OCI-LY1 (cell line): Measurements from ENCODE around the gene MEDAG.

Experiments used
- H2AFZ ChIP-seq: fragments of 200-600 bp; sonication (generic), shearing (Covaris generic); 2 replicates; pipeline ENCODE4 v1.6.0; 2014; ENCODE audit warnings: antibody characterized with exemption, mild to moderate bottlenecking, low read length
- H3F3A ChIP-seq: fragments of 200-600 bp; sonication (generic), shearing (Covaris generic); 2 replicates; pipeline ENCODE4 v1.6.0; 2014; ENCODE audit warnings: mild to moderate bottlenecking, antibody characterized with exemption, low read length, moderate library complexity; ENCODE audit not compliant: insufficient read depth
- H3K27ac ChIP-seq: fragments of 200-600 bp; sonication (generic); 2 replicates; pipeline ENCODE4 v1.5.1; 2014; ENCODE audit warnings: low read length, mixed run types, mild to moderate bottlenecking, low read depth; ENCODE audit not compliant: poor library complexity, severe bottlenecking
- H3K27me3 ChIP-seq: fragments of 200-600 bp; sonication (generic); 2 replicates; pipeline ENCODE4 v1.6.0; 2014; ENCODE audit warnings: antibody characterized with exemption, mild to moderate bottlenecking, low read length, moderate library complexity; ENCODE audit not compliant: insufficient read depth
- H3K36me3 ChIP-seq: fragments of 200-600 bp; sonication (generic); 2 replicates; pipeline ENCODE4 v1.6.1; 2014; ENCODE audit warnings: mild to moderate bottlenecking, antibody characterized with exemption, low read length, moderate library complexity, mixed read lengths; ENCODE audit not compliant: insufficient read depth
- H3K4me1 ChIP-seq: fragments of 200-600 bp; sonication (generic); 2 replicates; pipeline ENCODE4 v1.5.1; 2014; ENCODE audit warnings: mild to moderate bottlenecking, low read length, moderate library complexity; ENCODE audit not compliant: insufficient read depth, severe bottlenecking
- H3K4me2 ChIP-seq: fragments of 200-600 bp; sonication (generic), shearing (Covaris generic); 2 replicates; pipeline ENCODE4 v1.6.1; 2014; ENCODE audit warnings: low read length
- H3K4me3 ChIP-seq: fragments of 200-600 bp; sonication (generic); 2 replicates; pipeline ENCODE4 v1.5.1; 2014; ENCODE audit warnings: low read length, low read depth, mild to moderate bottlenecking, mixed read lengths; ENCODE audit not compliant: poor library complexity, severe bottlenecking
- H3K79me2 ChIP-seq: fragments of 200-600 bp; shearing (Covaris generic); 2 replicates; pipeline ENCODE4 v1.6.1; 2016; ENCODE audit warnings: mixed run types, low read length, mixed read lengths; ENCODE audit not compliant: insufficient read depth
- H3K9ac ChIP-seq: fragments of 200-600 bp; sonication (generic), shearing (Covaris generic); 2 replicates; pipeline ENCODE4 v1.6.1; 2014; ENCODE audit warnings: mild to moderate bottlenecking, low read length, mixed read lengths
- H3K9me2 ChIP-seq: fragments of 200-600 bp; sonication (generic), shearing (Covaris generic); 2 replicates; pipeline ENCODE4 v1.6.1; 2014; ENCODE audit warnings: low read depth, mild to moderate bottlenecking, low read length, mixed read lengths
- H3K9me3 ChIP-seq: fragments of 200-600 bp; shearing (Covaris generic); 2 replicates; pipeline ENCODE4 v1.6.1; 2014; ENCODE audit warnings: low read length, mixed read lengths
- H4K20me1 ChIP-seq: fragments of 200-600 bp; sonication (generic), shearing (Covaris generic); 2 replicates; pipeline ENCODE4 v1.6.0; 2016; ENCODE audit warnings: mild to moderate bottlenecking, low read length; ENCODE audit not compliant: insufficient read depth
- EZH2 ChIP-seq: fragments of 200-600 bp; sonication (generic), shearing (Covaris generic); IDR thresholded peaks from 2 replicates; pipeline ENCODE4 v1.8.0; 2017; ENCODE audit warnings: borderline replicate concordance, mixed run types, mild to moderate bottlenecking, antibody characterized with exemption, low read length, moderate library complexity, mixed read lengths
- TF ChIP-seq, protein P1 (sequence below): fragments of 200-600 bp; sonication (generic), shearing (Covaris generic); IDR thresholded peaks from 2 replicates; pipeline ENCODE4 v1.5.1; 2017; ENCODE audit warnings: mild to moderate bottlenecking, antibody characterized with exemption, low read length, moderate library complexity, mixed read lengths

MEDAG gene

DNA sequence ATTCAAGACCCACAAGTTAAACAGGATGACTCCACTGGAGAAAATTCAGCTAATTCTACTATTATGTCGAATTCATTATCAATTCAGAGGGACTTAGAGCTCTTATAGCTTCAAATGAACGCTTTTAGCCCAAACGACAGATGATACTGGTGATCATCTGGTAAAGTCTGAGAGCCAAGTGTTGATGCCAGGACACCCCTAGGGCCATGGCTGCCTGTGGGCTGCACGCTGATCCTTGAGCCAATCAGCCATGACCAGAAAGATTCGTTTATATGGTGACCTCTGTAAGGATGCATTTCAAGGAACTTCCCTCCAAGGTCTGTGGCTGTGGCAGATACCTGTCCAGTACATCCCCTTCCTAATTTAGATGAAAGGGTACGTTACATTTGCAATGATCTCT lies 10.9 kb downstream of the MEDAG start:
- no peak overlapping the region for H3K4me3 ChIP-seq
- H2AFZ ChIP-seq = no peak overlapping the region
- no peaks in the 10 kb centered on the region for H3K27me3 ChIP-seq
- H3F3A ChIP-seq = no peaks in the 10 kb centered on the region
- no peaks in the 10 kb centered on the region for H3K4me1 ChIP-seq
- H4K20me1 ChIP-seq = no peaks in the 10 kb centered on the region
- no peaks in the 10 kb centered on the region for H3K79me2 ChIP-seq
- no peak overlapping the region for H3K4me2 ChIP-seq
- H3K9ac ChIP-seq = no peak overlapping the region
- H3K36me3 ChIP-seq = no peaks in the 10 kb centered on the region
- no peaks in the 10 kb centered on the region for H3K9me3 ChIP-seq
- TF ChIP-seq, protein P1, sequence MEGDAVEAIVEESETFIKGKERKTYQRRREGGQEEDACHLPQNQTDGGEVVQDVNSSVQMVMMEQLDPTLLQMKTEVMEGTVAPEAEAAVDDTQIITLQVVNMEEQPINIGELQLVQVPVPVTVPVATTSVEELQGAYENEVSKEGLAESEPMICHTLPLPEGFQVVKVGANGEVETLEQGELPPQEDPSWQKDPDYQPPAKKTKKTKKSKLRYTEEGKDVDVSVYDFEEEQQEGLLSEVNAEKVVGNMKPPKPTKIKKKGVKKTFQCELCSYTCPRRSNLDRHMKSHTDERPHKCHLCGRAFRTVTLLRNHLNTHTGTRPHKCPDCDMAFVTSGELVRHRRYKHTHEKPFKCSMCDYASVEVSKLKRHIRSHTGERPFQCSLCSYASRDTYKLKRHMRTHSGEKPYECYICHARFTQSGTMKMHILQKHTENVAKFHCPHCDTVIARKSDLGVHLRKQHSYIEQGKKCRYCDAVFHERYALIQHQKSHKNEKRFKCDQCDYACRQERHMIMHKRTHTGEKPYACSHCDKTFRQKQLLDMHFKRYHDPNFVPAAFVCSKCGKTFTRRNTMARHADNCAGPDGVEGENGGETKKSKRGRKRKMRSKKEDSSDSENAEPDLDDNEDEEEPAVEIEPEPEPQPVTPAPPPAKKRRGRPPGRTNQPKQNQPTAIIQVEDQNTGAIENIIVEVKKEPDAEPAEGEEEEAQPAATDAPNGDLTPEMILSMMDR = no peak
- TF ChIP-seq EZH2 = no peak
- H3K27ac ChIP-seq = no peak overlapping the region
- H3K9me2 ChIP-seq = no peaks in the 10 kb centered on the region

DNA sequence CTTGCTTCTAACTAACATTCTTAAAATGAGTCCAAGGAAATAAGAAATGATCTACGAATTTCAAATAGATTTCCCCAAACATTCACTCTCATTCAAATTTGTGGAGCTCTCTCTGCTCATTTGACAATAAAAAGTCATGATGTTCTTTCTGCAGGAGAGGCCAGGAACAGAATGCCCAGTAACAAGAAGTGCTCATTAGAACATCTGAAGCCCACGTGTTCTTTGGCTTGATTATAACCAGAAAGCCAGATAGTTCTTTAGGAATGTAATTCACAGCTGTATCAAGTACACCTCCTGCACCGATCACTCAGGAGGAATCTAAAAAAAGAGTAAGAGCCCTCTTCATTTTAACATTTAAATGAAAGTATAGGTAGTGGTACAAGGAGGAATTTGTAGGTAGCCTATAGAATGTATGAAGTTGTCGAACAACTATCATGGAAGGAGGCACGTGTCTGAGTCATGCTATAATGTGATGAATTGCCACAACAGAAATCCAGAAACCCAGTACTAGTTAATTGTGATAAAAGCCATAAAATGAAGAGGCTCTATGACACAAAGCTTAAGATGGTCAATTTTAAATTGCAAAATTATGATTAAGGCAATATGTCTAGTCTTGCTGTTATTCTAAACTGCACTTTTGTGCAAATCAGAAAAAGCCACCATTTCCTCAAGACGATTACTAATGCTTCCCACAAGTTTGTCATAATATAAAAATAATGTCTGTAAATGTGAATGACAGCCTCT lies 12.8 kb downstream of the MEDAG start:
- Histone ChIP-seq H3K4me2 (no peak overlapping the region), H3K27ac (no peak overlapping the region), H4K20me1 (no peaks in the 10 kb centered on the region), H3F3A (no peaks in the 10 kb centered on the region), H3K9ac (no peak overlapping the region), H3K36me3 (no peaks in the 10 kb centered on the region), H3K9me3 (no peaks in the 10 kb centered on the region), H3K9me2 (no peaks in the 10 kb centered on the region), H3K4me1 (no peaks in the 10 kb centered on the region), H3K4me3 (no peak overlapping the region), H3K79me2 (no peaks in the 10 kb centered on the region), H2AFZ (no peak overlapping the region), H3K27me3 (no peaks in the 10 kb centered on the region)
- TF ChIP-seq, protein P1 = no peak
- TF ChIP-seq EZH2 = no peak

- Histone ChIP-seq H3K4me2 (no peak overlapping the region), H3K79me2 (no peaks in the 10 kb centered on the region), H3K4me1 (no peaks in the 10 kb centered on the region), H3K9me2 (no peaks in the 10 kb centered on the region), H3K9me3 (no peaks in the 10 kb centered on the region), H4K20me1 (no peaks in the 10 kb centered on the region), H3K36me3 (no peaks in the 10 kb centered on the region), H3K4me3 (no peak overlapping the region), H3K9ac (no peak overlapping the region), H3K27ac (no peak overlapping the region), H3F3A (no peaks in the 10 kb centered on the region), H3K27me3 (0 out of 2 replicates have a peak, but pooled peaks cover 2% of the 10 kb centered on the region), H2AFZ (no peak overlapping the region)
- TF ChIP-seq EZH2 = no peak
- TF ChIP-seq, protein P1 = no peak
These were observed 14.3 kb downstream of the MEDAG start for GRCh38 chr13:30920162-30920909.
